PC-9 (cell line): ENCODE results near the gene ARRB1.

ENCODE experiments used
- EZH2 ChIP-seq: fragments of 200-600 bp; sonication (generic); IDR thresholded peaks from 2 replicates; pipeline ENCODE4 v1.8.0; 2017; ENCODE audit warnings: antibody characterized with exemption, low read depth
- TF ChIP-seq, protein P1 (sequence below): fragments of 200-600 bp; sonication (generic); conservative IDR thresholded peaks from 2 replicates; pipeline ENCODE4 v1.6.1; 2017; ENCODE audit warnings: mixed run types, antibody characterized with exemption, mild to moderate bottlenecking, moderate library complexity

- TF ChIP-seq, protein P1, sequence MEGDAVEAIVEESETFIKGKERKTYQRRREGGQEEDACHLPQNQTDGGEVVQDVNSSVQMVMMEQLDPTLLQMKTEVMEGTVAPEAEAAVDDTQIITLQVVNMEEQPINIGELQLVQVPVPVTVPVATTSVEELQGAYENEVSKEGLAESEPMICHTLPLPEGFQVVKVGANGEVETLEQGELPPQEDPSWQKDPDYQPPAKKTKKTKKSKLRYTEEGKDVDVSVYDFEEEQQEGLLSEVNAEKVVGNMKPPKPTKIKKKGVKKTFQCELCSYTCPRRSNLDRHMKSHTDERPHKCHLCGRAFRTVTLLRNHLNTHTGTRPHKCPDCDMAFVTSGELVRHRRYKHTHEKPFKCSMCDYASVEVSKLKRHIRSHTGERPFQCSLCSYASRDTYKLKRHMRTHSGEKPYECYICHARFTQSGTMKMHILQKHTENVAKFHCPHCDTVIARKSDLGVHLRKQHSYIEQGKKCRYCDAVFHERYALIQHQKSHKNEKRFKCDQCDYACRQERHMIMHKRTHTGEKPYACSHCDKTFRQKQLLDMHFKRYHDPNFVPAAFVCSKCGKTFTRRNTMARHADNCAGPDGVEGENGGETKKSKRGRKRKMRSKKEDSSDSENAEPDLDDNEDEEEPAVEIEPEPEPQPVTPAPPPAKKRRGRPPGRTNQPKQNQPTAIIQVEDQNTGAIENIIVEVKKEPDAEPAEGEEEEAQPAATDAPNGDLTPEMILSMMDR = no peak
- TF ChIP-seq EZH2 = no peak
These were observed 110.2 kb downstream of the ARRB1 start for GRCh38 chr11:75241036-75241905.
